Heart right ventricle (tissue), 16 donors: Measurements from ENCODE around the gene WDR1. TPM values are rescaled to one million over a fixed set of nuclear protein-coding genes. Genes with fewer than 3 reads are reported as not detected.

Source experiments
- ATAC-seq, 8 donors: fragments of 200-7000 bp; cut with Tn5 transposase; one replicate each; pipeline ENCODE4 v1.9.1; 2020; ENCODE audit warnings: mild to moderate bottlenecking in 8 of 8, moderate library complexity in 8 of 8, moderate number of reproducible peaks in 1 of 8
- DNase-seq, 2 donors: peaks; one replicate each; pipeline ENCODE4 v3.0.0-alpha.2; 2020
- H3K27ac ChIP-seq, 10 donors: fragments of 200-600 bp; sonication (generic) in 2 of 10; one replicate each; pipeline versions ENCODE4 v1.5.0 to v1.8.0; 2020 to 2022; ENCODE audit warnings: mild to moderate bottlenecking in 3 of 10
- H3K27me3 ChIP-seq, 7 donors: fragments of 200-600 bp; one replicate each; pipeline ENCODE4 v1.8.0; 2021 to 2022; ENCODE audit warnings: mild to moderate bottlenecking in 2 of 7
- H3K36me3 ChIP-seq, 9 donors: fragments of 200-600 bp; sonication (generic) in 1 of 9; one replicate each; pipeline versions ENCODE4 v1.5.0 to v1.8.0; 2020 to 2022; ENCODE audit warnings: mild to moderate bottlenecking in 2 of 9
- H3K4me1 ChIP-seq, 9 donors: fragments of 200-600 bp; sonication (generic) in 1 of 9; one replicate each; pipeline versions ENCODE4 v1.5.0 to v1.8.0; 2020 to 2022; ENCODE audit warnings: mild to moderate bottlenecking in 4 of 9
- H3K4me3 ChIP-seq, 10 donors: fragments of 200-600 bp; sonication (generic) in 2 of 10; one replicate each; pipeline versions ENCODE4 v1.5.0 to v1.8.0; 2020 to 2022; ENCODE audit warnings: mild to moderate bottlenecking in 7 of 10, moderate library complexity in 2 of 10
- H3K9me3 ChIP-seq, 11 donors: fragments of 200-600 bp in 10 of 11; sonication (generic) in 2 of 11; one replicate each; pipeline versions ENCODE4 v1.5.0 to v1.8.0; 2013 to 2022; ENCODE audit warnings: mild to moderate bottlenecking in 2 of 11, control low read depth in 1 of 11, moderate library complexity in 1 of 11
- CTCF ChIP-seq, 9 donors: fragments of 200-600 bp; sonication (generic) in 2 of 9; IDR thresholded peaks; one replicate each; pipeline versions ENCODE4 v1.5.0 to v1.8.0; 2021 to 2022; ENCODE audit warnings: antibody characterized with exemption in 9 of 9, mild to moderate bottlenecking in 5 of 9, moderate library complexity in 1 of 9
- WGBS, 2 donors: extraction: QIAGEN DNeasy Blood & Tissue Kit; methylation state at CpG; one replicate each; pipeline ENCODE4 v1.1.7; 2013; ENCODE audit warnings: inconsistent platforms in 1 of 2; 5-methylcytosine and 5-hydroxymethylcytosine counted together
- intact Hi-C, 10 donors: fragments of 100-400 bp; cut with DNase I; formaldehyde crosslinking; loops; one replicate each; pipeline versions ENCODE4 v1.11.1 to v1.14.2; 2022
- polyA plus RNA-seq, 2 donors: library from polyadenylated mRNA; stranded (reverse); fragments of 200-250 nt; gene quantifications; one replicate each; pipeline ENCODE4 v1.2.3, GENCODE V29; 2013
- total RNA-seq, 10 donors: library from RNA; stranded (reverse); fragmentation: NEBNext Ultra II Directional in 3 of 10; extraction: Animal tissue kit (Norgen Biotek cat#: 25700) in 3 of 10; gene quantifications; one replicate each; pipeline versions ENCODE4 v1.2.1 to v1.2.4, GENCODE V29; 2021 to 2023
- donor health status: Arrhythmogenic right ventricular cardiomyopathy.
- donor health status: ischemic (EF 13 %, LVEDD 7.1; RV severe dilation, severe dysfunction).
- donor health status: healthy with polysubstance abuse.
- donor health status: DM: no; HTN: yes; CAD: no.
- donor health status: DM: no; HTN: no; CAD: no.
- donor health status: ischemic (EF 25% LVEDD 6.9; RV normal size, moderate dysfunction).
- donor health status: ischemic (EF 25% LVEDD 5.7; RV mildly dilated, moderate dysfunction).
- donor health status: healthy.
- donor health status: DM: yes; HTN: yes; CAD: no.
- donor health status: Ischemic cardiomyopathy.
- donor health status: ischemic (EF 35%, LVEDD 5.7; RV mildly dilated, moderate dysfunction).
- donor health status: nonischemic (EF 11% LVEDD 7.7; RV severe dilation, severe dysfunction).
- donor health status: DM: yes; HTN: yes; CAD: no.
- donor health status: PGD.
- donor health status: ischemic (EF 29% LVEDD 5.4; RV normal size, mild dysfunction).
- donor health status: nonischemic (EF 23%, LVEDD 6.1; RV moderate dilation, normal function).

WDR1 gene
- total and polyA plus RNA-seq, 12 donors = 51.9 to 302 (median 177) TPM

GRCh38 chr4:10153161-10153560, 36.6 kb upstream of the WDR1 start:
- no peak for TF ChIP-seq CTCF (IDR thresholded peaks at IDR 0.05)
- intact Hi-C loops = no loop called here
- Histone ChIP-seq H3K4me3 (no peak overlapping the region), H3K36me3 (no peaks in the 10 kb centered on the region), H3K27me3 (no peaks in the 10 kb centered on the region), H3K9me3 (no peaks in the 10 kb centered on the region), H3K4me1 (peaks cover 0 to 5% (median 0%) of the 10 kb centered on the region in 9 donors), H3K27ac (no peak overlapping the region)
- 90 to 94% methylated on average over 1 of the region's 1 CpG for WGBS, 2 donors
- ATAC-seq (no peak), DNase-seq (no peak)

- no peak for ATAC-seq
- DNase-seq = no peak
- no peaks in the 10 kb centered on the region for H3K36me3 ChIP-seq
- no peaks in the 10 kb centered on the region for H3K9me3 ChIP-seq
- 89 to 96% methylated on average over 5 of the region's 5 CpGs for WGBS, 2 donors
- no peaks in the 10 kb centered on the region for H3K4me1 ChIP-seq
- intact Hi-C loops = no loop called here
- no peaks in the 10 kb centered on the region for H3K27me3 ChIP-seq
- H3K4me3 ChIP-seq = no peak overlapping the region
- TF ChIP-seq CTCF (IDR thresholded peaks at IDR 0.05) = no peak
- no peak overlapping the region for H3K27ac ChIP-seq
Observed at GRCh38 chr4:10151182-10151581, 34.6 kb upstream of the WDR1 start.

DNA sequence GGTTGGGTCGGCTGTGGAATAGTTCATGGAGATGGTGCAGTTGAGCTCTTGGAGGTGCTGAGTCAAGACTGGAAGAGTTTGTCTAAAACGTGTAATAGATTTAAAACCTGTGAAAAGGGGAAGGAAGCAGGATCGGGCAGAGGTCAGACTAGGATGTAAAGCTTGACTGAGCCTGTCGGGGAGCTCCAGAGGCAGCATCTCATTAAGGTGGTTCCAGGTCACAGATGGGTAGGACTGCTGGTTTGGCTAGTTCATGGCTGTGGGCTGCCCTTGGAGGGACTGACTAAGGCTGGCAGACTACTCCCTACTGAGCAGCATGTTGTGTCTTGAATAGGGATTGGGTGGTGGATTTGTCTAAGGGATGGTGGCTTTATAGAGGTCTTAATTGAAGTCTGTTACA, 28.4 kb upstream of the WDR1 start:
- intact Hi-C loops = no loop called here
- Histone ChIP-seq H3K9me3 (no peaks in the 10 kb centered on the region), H3K4me1 (no peaks in the 10 kb centered on the region), H3K27me3 (peaks cover 0 to 3% (median 0%) of the 10 kb centered on the region in 7 donors), H3K4me3 (no peak overlapping the region), H3K27ac (no peak overlapping the region), H3K36me3 (no peaks in the 10 kb centered on the region)
- 63 to 70% methylated on average over 4 of the region's 4 CpGs for WGBS, 2 donors
- DNase-seq = no peak
- TF ChIP-seq CTCF (IDR thresholded peaks at IDR 0.05) = no peak
- no peak for ATAC-seq

GRCh38 chr4:10144479-10144878, 27.9 kb upstream of the WDR1 start:
- Histone ChIP-seq H3K9me3 (no peaks in the 10 kb centered on the region), H3K4me1 (no peaks in the 10 kb centered on the region), H3K36me3 (no peaks in the 10 kb centered on the region), H3K27ac (no peak overlapping the region), H3K4me3 (no peak overlapping the region), H3K27me3 (peaks cover 0 to 3% (median 0%) of the 10 kb centered on the region in 7 donors)
- ATAC-seq = no peak
- intact Hi-C loops = no loop called here
- no peak for DNase-seq
- TF ChIP-seq CTCF (IDR thresholded peaks at IDR 0.05) = no peak

GRCh38 chr4:10143171-10143570, 26.6 kb upstream of the WDR1 start:
- Histone ChIP-seq H3K4me1 (no peaks in the 10 kb centered on the region), H3K27me3 (peaks cover 0 to 3% (median 0%) of the 10 kb centered on the region in 7 donors), H3K9me3 (no peaks in the 10 kb centered on the region), H3K4me3 (no peak overlapping the region), H3K36me3 (no peaks in the 10 kb centered on the region), H3K27ac (no peak overlapping the region)
- ATAC-seq = no peak
- WGBS, 2 donors = 89 to 90% methylated on average over 6 of the region's 6 CpGs
- TF ChIP-seq CTCF (IDR thresholded peaks at IDR 0.05) = no peak
- intact Hi-C loops = no loop called here
- DNase-seq = no peak
